ENCODE data around the gene SNRPA. TPM values are rescaled to one million over a fixed set of nuclear protein-coding genes. Genes with fewer than 3 reads are reported as not detected.
A peak's percentile ranks its signal among the peaks of the same experiment; 100 is the strongest.

SNRPA gene
- total and polyA plus RNA-seq, 2 of the 13 experiments (the other 11 are each of a cell fraction or from before 2014, with no cell fraction given), result 59.6 to 162 TPM

DNA sequence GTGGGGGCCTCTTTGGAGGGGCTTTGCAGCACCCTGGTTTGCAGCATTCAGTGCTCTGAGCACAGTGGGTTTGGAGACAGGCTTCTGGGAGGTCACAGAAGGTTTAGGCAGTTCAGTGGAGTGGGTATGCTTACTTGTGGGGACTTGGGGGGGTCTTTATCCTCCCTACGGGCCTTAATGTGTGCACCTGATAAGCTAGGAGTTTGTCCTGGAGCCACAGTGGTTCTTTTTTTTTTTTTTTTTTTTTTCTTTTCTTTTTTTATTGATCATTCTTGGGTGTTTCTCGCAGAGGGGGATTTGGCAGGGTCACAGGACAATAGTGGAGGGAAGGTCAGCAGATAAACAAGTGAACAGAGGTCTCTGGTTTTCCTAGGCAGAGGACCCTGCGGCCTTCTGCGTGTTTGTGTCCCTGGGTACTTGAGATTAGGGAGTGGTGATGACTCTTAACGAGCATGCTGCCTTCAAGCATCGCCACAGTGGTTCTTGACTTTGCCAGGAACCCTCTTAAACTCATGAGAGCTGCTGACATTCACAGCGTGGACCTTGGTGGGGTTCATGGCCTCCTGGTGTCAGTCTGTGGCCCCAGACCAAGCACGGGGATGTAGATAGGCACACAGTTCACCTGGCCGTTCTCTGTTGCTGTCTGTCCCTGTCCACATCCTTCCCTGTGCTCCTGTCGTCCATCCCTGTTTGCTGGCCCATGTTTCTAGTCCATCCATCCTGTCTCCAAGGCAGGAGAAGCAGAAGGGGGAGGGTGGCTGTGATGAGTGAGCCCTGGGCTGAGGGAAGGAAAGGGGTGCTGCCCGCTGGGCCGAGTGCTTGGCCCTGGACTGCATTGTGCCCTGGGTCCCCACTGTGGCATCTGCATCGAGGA lies 50.7 kb downstream of the SNRPA start (continued):
- TF ChIP-seq, protein P1, sequence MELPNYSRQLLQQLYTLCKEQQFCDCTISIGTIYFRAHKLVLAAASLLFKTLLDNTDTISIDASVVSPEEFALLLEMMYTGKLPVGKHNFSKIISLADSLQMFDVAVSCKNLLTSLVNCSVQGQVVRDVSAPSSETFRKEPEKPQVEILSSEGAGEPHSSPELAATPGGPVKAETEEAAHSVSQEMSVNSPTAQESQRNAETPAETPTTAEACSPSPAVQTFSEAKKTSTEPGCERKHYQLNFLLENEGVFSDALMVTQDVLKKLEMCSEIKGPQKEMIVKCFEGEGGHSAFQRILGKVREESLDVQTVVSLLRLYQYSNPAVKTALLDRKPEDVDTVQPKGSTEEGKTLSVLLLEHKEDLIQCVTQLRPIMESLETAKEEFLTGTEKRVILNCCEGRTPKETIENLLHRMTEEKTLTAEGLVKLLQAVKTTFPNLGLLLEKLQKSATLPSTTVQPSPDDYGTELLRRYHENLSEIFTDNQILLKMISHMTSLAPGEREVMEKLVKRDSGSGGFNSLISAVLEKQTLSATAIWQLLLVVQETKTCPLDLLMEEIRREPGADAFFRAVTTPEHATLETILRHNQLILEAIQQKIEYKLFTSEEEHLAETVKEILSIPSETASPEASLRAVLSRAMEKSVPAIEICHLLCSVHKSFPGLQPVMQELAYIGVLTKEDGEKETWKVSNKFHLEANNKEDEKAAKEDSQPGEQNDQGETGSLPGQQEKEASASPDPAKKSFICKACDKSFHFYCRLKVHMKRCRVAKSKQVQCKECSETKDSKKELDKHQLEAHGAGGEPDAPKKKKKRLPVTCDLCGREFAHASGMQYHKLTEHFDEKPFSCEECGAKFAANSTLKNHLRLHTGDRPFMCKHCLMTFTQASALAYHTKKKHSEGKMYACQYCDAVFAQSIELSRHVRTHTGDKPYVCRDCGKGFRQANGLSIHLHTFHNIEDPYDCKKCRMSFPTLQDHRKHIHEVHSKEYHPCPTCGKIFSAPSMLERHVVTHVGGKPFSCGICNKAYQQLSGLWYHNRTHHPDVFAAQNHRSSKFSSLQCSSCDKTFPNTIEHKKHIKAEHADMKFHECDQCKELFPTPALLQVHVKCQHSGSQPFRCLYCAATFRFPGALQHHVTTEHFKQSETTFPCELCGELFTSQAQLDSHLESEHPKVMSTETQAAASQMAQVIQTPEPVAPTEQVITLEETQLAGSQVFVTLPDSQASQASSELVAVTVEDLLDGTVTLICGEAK (IDR thresholded peaks at IDR 0.05), result peak; percentile 15; the same call in 1 of the 2 replicates
- TF ChIP-seq, protein P1 (CRISPR knock-in tag; IDR thresholded peaks at IDR 0.05), result no peak

Data from HepG2 (cell line).